SK-N-SH treated with all-trans-retinoic acid at 6 μM for 48 hours (cell line): ENCODE results near the gene IMP4.

ENCODE experiments used
- ATAC-seq: fragments of 200-7000 bp; cut with Tn5 transposase; 3 replicates; pipeline ENCODE4 v1.9.1; 2020; ENCODE audit warnings: mild to moderate bottlenecking, moderate library complexity
- BACH2 ChIP-seq: fragments of 250-450 bp; sonication (Bioruptor Pico); IDR thresholded peaks from 2 replicates; pipeline ENCODE4 v1.9.0; 2021; ENCODE audit warnings: mild to moderate bottlenecking, borderline replicate concordance
- CSDC2 ChIP-seq: fragments of 250-450 bp; sonication (Bioruptor Pico); IDR thresholded peaks from 2 replicates; pipeline ENCODE4 v1.5.0; 2020; ENCODE audit warnings: mild to moderate bottlenecking, moderate library complexity
- ISL1 ChIP-seq: fragments of 250-450 bp; sonication (Bioruptor Pico); IDR thresholded peaks from 2 replicates; pipeline ENCODE4 v2.1.2; 2022; ENCODE audit warnings: mild to moderate bottlenecking, moderate library complexity
- OSR1 ChIP-seq: fragments of 250-450 bp; sonication (Bioruptor Pico); IDR thresholded peaks from 2 replicates; pipeline ENCODE4 v1.8.0; 2022; ENCODE audit warnings: moderate library complexity, mild to moderate bottlenecking, inconsistent platforms
- PATZ1 ChIP-seq: fragments of 250-450 bp; sonication (Bioruptor Pico); IDR thresholded peaks from 2 replicates; pipeline ENCODE4 v1.8.0; 2020; ENCODE audit warnings: mild to moderate bottlenecking, moderate library complexity, borderline replicate concordance
- PPARA ChIP-seq: fragments of 250-450 bp; sonication (Bioruptor Pico); IDR thresholded peaks from 2 replicates; pipeline ENCODE4 v1.5.0; 2020; ENCODE audit warnings: mild to moderate bottlenecking, borderline replicate concordance
- TCF4 ChIP-seq: fragments of 250-450 bp; sonication (Bioruptor Pico); IDR thresholded peaks from 2 replicates; pipeline ENCODE4 v1.8.0; 2021; ENCODE audit warnings: mild to moderate bottlenecking, moderate library complexity, borderline replicate concordance
- TOX ChIP-seq: fragments of 250-450 bp; sonication (Bioruptor Pico); IDR thresholded peaks from 2 replicates; pipeline ENCODE4 v1.8.0; 2021; ENCODE audit warnings: mild to moderate bottlenecking, moderate library complexity, borderline replicate concordance
- ZC3H10 ChIP-seq: fragments of 250-450 bp; sonication (Bioruptor Pico); IDR thresholded peaks from 2 replicates; pipeline ENCODE4 v1.5.1; 2021; ENCODE audit warnings: mild to moderate bottlenecking, moderate library complexity
- ZFP30 ChIP-seq: fragments of 450-650 bp; formaldehyde crosslinking; IDR thresholded peaks from 2 replicates; pipeline ENCODE4 v1.5.0; 2022; ENCODE audit warnings: mild to moderate bottlenecking, moderate library complexity
- ZNF565 ChIP-seq: fragments of 450-650 bp; formaldehyde crosslinking; conservative IDR thresholded peaks from 2 replicates; pipeline ENCODE4 v1.5.0; 2020; ENCODE audit warnings: low read depth, mild to moderate bottlenecking, moderate library complexity
- ZNF70 ChIP-seq: fragments of 450-650 bp; formaldehyde crosslinking; IDR thresholded peaks from 2 replicates; pipeline ENCODE4 v1.5.0; 2020; ENCODE audit warnings: mild to moderate bottlenecking, moderate library complexity
- ZNF8 ChIP-seq: fragments of 450-650 bp; formaldehyde crosslinking; IDR thresholded peaks from 2 replicates; pipeline ENCODE4 v1.5.0; 2020; ENCODE audit warnings: mild to moderate bottlenecking, moderate library complexity
- TF ChIP-seq, protein P1 (sequence below): fragments of 250-450 bp; sonication (Bioruptor Pico); IDR thresholded peaks from 2 replicates; pipeline ENCODE4 v1.5.0; 2020; ENCODE audit warnings: mild to moderate bottlenecking, moderate library complexity
- TF ChIP-seq, protein P2 (sequence below): fragments of 250-450 bp; sonication (Bioruptor Pico); IDR thresholded peaks from 2 replicates; pipeline ENCODE4 v1.5.1; 2020; ENCODE audit warnings: low read depth, mild to moderate bottlenecking, moderate library complexity
- TF ChIP-seq, protein P3 (sequence below): fragments of 250-450 bp; sonication (Bioruptor Pico); IDR thresholded peaks from 2 replicates; pipeline ENCODE4 v1.5.1; 2021; ENCODE audit warnings: mild to moderate bottlenecking, moderate library complexity

Gene IMP4, protein sequence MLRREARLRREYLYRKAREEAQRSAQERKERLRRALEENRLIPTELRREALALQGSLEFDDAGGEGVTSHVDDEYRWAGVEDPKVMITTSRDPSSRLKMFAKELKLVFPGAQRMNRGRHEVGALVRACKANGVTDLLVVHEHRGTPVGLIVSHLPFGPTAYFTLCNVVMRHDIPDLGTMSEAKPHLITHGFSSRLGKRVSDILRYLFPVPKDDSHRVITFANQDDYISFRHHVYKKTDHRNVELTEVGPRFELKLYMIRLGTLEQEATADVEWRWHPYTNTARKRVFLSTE

GRCh38 chr2:130342533-130343275 is at the start of gene IMP4:
Gene IMP4, plus strand, starts transcription at chr2:130342897. Its CDS starts 36 bp downstream, at chr2:130342933.
- ATAC-seq = peak; percentile 93
- TF ChIP-seq, protein P1, sequence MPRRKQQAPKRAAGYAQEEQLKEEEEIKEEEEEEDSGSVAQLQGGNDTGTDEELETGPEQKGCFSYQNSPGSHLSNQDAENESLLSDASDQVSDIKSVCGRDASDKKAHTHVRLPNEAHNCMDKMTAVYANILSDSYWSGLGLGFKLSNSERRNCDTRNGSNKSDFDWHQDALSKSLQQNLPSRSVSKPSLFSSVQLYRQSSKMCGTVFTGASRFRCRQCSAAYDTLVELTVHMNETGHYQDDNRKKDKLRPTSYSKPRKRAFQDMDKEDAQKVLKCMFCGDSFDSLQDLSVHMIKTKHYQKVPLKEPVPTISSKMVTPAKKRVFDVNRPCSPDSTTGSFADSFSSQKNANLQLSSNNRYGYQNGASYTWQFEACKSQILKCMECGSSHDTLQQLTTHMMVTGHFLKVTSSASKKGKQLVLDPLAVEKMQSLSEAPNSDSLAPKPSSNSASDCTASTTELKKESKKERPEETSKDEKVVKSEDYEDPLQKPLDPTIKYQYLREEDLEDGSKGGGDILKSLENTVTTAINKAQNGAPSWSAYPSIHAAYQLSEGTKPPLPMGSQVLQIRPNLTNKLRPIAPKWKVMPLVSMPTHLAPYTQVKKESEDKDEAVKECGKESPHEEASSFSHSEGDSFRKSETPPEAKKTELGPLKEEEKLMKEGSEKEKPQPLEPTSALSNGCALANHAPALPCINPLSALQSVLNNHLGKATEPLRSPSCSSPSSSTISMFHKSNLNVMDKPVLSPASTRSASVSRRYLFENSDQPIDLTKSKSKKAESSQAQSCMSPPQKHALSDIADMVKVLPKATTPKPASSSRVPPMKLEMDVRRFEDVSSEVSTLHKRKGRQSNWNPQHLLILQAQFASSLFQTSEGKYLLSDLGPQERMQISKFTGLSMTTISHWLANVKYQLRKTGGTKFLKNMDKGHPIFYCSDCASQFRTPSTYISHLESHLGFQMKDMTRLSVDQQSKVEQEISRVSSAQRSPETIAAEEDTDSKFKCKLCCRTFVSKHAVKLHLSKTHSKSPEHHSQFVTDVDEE = peak; percentile 45; the same call in 1 of the 2 replicates
- TF ChIP-seq TCF4 (CRISPR knock-in tag) (0 out of 2 replicates have a peak, but pooled peaks have one; percentile 17), ZNF565 (CRISPR knock-in tag) (no peak)

- no peak for ATAC-seq
- TF ChIP-seq CSDC2 (CRISPR knock-in tag) (no peak), PATZ1 (CRISPR knock-in tag) (no peak), TOX (no peak), ZNF8 (CRISPR knock-in tag) (no peak), ZFP30 (CRISPR knock-in tag) (no peak), ISL1 (CRISPR knock-in tag) (no peak), ZNF70 (CRISPR knock-in tag) (no peak), PPARA (CRISPR knock-in tag) (no peak), BACH2 (no peak), ZNF565 (CRISPR knock-in tag) (no peak), OSR1 (CRISPR knock-in tag) (no peak)
- TF ChIP-seq, protein P2, sequence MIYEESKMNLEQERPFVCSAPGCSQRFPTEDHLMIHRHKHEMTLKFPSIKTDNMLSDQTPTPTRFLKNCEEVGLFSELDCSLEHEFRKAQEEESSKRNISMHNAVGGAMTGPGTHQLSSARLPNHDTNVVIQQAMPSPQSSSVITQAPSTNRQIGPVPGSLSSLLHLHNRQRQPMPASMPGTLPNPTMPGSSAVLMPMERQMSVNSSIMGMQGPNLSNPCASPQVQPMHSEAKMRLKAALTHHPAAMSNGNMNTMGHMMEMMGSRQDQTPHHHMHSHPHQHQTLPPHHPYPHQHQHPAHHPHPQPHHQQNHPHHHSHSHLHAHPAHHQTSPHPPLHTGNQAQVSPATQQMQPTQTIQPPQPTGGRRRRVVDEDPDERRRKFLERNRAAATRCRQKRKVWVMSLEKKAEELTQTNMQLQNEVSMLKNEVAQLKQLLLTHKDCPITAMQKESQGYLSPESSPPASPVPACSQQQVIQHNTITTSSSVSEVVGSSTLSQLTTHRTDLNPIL = no peak
- TF ChIP-seq, protein P1 = no peak
- TF ChIP-seq, protein P3, sequence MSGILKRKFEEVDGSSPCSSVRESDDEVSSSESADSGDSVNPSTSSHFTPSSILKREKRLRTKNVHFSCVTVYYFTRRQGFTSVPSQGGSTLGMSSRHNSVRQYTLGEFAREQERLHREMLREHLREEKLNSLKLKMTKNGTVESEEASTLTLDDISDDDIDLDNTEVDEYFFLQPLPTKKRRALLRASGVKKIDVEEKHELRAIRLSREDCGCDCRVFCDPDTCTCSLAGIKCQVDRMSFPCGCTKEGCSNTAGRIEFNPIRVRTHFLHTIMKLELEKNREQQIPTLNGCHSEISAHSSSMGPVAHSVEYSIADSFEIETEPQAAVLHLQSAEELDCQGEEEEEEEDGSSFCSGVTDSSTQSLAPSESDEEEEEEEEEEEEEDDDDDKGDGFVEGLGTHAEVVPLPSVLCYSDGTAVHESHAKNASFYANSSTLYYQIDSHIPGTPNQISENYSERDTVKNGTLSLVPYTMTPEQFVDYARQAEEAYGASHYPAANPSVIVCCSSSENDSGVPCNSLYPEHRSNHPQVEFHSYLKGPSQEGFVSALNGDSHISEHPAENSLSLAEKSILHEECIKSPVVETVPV = no peak
These were observed 42.3 kb upstream of the IMP4 start for GRCh38 chr2:130300258-130300969.

DNA sequence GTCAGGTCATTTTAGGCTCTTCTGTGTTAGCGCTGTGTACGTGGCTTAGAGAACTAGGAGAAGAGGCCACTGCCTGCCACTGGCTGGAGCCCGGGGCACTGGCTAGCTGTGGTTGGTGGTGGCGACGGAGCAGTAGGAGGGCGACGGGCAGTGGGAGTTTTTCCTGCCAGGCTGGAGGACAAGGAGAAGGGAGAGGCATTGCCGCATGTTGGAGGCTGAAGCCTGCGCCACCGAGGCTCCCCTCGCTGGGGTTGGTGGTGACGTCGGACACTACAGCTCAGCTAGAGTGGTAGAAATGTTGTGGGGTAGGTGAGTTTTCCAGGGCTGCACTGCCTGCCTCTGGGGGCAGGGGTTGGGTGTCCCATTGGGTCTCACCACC is 41.7 kb upstream of the IMP4 start:
- no peak for ATAC-seq
- no peak for TF ChIP-seq ZC3H10 (CRISPR knock-in tag)
- TF ChIP-seq, all 23 proteins: peak for 0
